HG02623 (cell line): ENCODE measurements around the gene ZNF519.
"Not testable (repeated sequence)": the region's sequence is repeated elsewhere in the genome, so short reads cannot be mapped to it uniquely, and the experiment has no call there.

Source experiments
- ATAC-seq: cut with Tn5 transposase; IDR thresholded peaks from one replicate; pipeline ENCODE4 v1.9.1; 2021; ENCODE audit warnings: moderate library complexity; ENCODE audit not compliant: unreplicated experiment

Gene ZNF519

DNA sequence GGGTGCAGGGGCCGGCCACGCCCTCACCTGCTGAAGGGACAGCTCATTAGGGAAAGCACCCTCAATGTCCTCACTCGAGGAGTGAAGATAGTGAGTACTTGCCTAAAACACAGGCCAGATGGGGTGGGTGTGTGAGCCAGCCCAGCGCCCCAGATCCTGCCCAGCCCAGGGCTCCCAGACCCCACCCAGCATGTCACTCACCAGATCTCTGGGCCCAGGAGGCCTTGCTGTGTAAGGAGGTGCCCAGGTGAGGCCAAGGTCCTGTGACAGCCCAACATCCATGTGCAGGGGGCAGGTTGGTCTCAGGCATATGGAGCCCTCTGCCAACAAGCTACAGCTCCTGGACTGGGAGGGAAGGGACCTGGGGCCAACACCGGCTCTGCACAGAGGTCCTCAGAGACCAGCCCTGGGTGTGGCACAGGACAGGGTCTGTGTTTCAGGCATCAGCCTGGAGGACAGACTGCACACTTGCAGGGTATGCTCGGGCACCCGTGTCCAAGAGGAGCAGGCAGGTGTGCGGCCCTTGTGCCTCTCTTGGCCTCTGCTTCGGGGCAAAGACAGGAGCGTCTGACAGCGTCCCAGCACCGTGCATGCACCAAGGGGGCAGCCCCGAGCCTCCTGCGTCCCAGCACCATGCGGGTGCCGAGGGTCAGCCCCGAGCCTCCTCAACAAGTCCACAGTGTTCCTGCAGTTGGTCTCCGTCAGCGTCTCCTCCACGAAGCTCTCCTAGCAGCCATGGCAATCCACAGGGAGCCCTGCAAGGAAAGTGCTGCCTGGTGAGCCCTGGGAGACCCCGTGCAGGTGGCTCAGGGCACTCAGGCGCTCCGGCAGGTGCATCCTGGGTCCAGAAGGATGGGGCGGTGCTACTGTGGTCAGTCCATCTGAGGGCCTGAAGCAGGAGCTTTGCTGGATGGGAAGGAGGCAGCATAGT is 16.0 kb upstream of the ZNF519 start:
- not testable (repeated sequence) for ATAC-seq

DNA sequence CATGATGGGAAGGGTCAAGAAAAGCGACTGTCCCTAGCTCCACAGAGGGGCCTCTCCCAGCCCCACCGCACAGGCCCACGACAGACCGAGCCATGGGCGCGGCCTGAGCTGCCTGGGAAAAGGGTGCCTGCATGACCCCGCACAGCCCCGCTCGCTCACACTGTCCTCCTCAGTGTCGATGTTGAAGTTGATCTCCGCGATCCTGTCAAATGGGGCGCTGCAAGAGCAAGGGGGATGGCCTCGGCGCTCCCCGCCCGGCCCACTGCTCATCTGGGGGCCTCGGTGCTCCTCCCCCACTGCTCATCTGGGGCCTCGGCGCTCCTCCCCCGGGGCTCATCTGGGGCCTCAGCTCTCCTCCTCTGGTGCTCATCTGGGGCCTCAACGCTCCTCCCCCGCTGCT is 14.5 kb upstream of the ZNF519 start:
- not testable (repeated sequence) for ATAC-seq

DNA sequence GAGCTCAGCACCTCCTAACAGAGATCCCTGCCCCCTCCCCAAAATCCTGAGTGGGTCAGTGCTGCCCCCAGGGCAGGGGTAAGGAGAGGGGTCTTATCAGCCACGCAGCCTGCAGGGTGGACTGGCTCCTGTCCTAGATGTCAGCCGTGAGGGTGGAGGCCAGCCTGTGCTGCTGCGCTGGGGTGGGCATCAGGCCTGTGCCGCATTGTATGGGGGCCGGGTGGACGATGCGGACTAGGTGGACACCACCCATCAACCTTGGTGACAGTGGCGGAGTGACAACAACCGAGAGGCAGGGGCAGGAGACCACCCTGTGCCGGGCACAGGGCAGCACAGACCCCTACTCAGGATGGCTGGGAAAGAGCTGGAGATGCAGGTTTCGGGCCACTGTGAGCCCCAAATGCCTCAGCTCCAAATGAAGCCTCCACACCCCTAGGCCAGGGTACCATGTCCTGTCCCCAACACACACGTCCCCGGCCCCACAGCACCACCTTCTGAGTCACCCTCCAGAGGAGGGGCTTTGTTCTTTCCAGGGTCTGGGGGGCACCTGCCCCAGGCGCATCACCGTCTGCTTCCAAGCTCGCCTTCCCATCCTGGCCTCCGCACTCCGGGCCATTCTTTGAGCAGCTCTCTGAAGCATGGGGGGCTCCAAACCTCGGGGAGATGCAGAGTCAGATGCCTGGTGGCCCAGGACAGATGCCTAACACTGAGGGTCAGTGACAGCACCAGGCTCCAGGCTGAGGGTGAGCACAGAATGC is 13.5 kb upstream of the ZNF519 start:
- not testable (repeated sequence) for ATAC-seq

DNA sequence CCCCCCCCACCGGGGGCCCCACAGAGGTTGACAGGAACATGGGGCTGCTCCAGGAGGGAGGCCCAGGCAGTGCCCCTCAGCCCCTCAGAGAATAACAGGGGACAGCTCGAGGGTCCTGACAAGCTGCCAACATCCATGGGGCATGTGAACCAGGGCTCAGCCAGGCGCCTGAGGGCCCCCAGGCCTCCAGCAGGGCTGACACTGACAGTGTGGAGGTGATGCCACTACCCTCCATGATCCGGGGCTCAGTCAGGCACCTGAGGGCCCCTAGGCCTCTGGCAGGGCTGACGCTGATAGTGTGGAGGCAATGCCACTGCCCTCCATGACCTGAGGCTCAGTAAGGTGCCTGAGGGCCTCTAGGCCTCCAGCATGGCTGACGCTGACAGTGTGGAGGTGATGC is 12.8 kb upstream of the ZNF519 start:
- ATAC-seq = not testable (repeated sequence)

DNA sequence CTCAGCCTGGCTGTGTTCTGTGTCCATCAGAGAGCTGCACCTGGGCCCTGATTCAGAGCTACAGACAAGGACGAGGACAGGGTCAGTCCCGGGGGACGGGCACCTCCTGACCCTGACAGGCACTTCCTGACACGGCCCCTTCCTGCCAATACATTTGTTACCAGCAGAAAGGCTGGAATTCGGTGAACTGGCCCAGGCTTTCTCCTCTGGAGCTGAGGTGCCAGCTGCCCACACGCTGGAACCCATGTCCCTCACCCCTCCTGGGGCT is 12.3 kb upstream of the ZNF519 start:
- ATAC-seq = no peak

DNA sequence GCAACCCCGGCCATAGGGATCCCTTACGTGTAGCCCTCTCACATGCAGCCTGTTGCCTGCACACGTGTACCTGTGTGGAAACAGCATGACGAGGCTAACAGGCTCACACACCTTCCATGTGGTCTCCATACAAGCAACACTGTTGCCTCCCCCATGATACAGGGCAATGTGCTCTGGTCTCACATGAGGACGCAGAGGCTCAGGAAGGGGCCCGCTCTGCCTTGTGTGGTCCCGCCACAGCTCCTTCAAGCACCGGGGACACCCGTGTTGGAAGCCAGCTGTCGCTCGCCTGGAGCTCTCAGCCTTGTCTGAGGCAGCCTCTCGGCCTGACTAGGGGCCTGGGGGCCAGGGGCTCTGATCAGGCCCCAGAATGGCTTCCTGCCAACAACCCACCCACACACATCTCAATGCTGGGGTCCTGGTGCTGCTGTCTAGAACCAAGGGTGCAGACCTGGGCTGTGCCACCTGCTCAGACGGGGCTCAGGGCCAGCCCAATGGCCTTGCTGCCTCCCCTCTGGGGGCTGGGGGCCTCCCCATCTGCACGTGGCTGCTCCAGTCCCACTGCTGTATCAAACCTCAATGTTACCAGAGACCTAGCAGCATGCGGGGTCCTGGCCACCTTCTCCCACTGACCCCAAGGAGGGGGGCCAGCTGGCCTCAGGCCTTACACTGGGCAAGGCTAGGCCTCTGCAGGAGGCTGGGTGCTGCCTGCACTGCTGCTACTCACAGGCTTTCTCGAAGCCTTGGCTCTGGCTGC is 11.8 kb upstream of the ZNF519 start:
- not testable (repeated sequence) for ATAC-seq

DNA sequence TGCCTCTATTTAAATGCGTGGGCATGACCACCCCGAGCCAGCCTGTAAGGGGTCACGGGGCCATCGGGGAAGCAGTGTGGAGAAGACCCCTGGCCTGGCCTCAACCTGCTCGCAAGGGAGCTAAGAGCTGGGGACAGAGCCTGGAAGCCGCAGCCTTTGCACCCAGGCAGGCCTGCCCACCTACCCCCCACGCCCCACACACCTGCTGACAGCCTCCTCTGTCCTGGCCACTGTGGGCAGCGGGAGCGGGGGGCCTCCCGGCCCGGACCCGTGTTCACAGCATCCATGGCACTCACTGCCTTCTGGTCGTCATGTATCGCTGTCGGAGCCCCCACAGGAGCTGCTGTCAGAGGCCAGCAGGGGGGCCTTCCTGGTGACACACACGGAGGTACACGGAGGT is 11.2 kb upstream of the ZNF519 start:
- not testable (repeated sequence) for ATAC-seq

DNA sequence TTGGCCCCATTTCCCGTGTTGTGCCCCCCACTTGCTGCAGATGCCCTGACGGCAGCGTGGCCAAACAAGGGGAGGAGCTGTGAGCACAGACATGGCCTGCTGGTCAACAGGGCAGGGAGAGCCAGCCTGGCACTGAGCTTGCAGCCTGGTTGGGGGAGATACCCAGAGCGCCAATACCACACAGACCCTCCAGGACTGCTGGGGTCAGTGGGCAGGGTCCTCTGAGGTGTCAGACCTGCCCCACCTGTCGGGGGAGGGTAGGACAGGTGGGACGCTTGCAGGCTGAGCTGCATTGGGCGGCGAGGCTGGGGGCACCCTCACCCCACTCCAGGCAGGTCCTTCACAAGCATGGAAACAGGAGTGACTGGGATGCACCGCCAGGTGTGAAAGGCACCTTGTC is 9.9 kb upstream of the ZNF519 start:
- ATAC-seq = not testable (repeated sequence)

DNA sequence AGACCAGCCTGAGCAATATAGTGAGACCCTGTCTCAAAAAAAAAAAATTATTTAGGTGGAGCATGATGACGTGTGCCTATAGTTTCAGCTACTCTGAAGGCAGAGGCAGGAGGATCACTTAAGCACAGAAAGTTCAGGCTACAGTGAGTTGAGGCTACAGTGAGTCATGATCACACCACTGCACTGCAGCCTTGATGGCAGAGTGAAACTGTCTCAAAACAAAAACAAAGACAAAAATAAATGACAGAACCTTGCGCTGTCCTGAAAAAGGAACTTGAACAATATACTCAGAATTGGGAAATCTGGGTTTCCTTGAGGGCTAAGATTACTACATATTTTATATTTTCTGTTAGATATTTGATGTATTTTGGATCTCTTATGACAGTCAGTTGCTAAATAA is 7.3 kb upstream of the ZNF519 start:
- ATAC-seq = not testable (repeated sequence)

DNA sequence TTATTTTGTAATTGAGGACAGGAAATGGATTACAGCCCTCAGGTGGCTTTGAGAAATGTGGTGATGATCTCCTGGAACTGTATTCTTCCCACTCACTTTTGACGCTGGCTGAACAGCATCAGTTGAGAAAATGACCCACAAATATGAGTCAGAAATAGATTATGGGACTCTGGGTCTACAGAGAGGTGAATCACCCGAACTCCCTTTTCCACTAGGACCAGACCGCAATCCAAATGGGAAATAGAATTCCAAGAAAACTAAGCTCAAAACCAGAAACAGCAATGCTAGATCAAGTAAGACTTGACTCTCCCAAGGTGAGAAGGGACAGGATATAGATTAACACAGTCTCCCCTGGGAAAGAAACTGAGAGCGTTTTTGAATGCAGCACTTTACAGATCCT is 5.7 kb upstream of the ZNF519 start:
- ATAC-seq = not testable (repeated sequence)

DNA sequence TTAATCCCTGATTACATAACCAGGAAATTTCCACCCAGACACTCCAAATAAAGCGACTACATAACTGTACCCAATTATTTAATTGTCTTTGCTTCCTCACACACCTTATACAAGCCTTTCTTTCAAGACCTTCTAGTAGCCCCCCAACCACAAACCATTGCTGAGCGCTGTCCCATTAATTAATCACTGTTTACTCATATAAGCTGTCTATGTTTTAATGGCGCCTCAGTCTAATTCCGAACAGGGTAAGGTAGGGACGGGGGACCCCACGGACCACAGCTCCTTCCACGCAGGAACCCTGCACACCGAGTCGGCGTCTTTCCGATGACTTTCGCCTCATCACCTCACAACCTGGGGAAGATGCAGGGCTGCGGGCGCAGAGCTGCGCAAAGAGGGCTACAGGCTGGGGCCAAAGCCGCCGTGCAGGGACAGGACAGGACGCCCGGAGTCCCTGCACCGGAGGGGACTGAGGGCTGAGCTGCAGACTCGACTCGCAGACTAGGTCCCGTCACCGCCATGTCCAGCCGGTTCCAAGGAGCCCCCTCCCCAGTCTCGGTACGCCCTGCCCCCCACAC is 452 bp downstream of the ZNF519 start:
- peak; percentile 8 for ATAC-seq

DNA sequence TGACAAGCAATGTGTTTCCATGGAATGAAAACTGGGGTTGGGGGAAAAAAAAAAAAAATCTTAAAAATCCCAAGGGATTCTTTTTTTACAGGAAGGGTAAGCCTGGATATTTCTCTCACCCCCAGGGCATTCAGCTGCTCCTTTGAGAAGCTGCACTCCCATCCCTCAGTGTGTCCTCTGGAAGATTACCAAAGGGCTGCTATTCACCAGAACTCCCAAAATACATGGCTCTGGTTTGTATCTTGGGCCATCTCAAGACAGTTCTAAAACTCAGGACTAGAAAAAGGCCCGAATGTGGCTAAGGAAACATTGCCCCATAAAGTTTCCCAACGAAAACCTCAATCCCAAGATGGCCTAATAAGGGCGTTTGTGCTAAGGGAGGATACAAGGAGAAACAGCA is 1.4 kb downstream of the ZNF519 start:
- ATAC-seq = not testable (repeated sequence)

DNA sequence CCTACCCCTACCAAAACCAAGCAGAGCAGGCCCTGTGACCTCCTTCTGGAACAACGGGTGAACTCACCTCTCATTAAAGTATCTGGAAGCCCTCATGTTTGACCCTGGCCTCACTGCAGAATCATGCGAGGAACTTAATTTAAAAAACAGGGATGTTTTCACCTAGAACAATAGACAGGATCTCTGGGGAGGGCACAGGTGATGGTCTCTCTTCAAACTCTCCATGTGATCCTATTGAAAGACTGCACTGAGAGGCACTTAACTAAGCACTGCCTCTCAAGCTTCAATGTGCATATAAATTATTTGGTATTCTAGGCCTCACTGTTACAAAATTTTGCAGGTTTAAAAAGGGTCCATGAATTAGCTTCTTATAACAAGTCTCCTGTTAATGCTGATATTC is 7.5 kb downstream of the ZNF519 start:
- no peak for ATAC-seq

DNA sequence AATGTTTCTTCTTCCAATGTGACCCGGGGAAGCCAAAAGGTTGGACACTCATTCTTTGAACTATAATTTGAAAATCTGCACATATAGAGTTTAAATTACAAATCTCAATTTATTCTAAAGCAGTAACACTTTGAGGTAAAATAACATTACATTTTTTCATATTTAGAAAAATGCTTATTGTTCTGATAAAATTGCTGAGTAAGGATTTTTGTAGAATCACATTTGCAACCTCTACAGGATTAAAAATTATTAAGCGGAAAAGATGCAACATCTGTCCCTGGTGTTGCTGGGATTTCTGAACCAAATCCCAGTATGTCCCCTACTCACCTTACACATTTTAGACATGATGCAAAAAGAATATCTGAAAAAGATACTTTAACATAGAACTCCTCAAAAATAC is 10.1 kb downstream of the ZNF519 start:
- no peak for ATAC-seq

DNA sequence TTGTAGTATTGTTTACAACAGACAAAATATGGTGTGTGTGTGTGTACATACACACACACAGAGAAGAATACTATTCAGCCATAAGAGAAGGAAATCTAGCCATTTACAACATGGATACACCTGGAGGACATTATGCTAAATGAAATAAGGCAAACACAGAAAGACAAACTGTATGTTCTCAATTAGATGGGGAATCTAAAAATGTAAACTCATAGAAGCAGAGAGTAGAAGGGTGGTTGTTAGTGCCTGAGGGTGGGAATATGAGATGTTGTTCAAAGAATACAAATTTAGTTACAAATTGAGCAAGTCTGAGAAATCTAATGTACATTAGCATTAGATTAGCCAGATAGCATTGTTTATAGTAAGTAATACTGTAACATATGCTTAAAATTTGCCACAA is 11.3 kb downstream of the ZNF519 start:
- no peak for ATAC-seq

DNA sequence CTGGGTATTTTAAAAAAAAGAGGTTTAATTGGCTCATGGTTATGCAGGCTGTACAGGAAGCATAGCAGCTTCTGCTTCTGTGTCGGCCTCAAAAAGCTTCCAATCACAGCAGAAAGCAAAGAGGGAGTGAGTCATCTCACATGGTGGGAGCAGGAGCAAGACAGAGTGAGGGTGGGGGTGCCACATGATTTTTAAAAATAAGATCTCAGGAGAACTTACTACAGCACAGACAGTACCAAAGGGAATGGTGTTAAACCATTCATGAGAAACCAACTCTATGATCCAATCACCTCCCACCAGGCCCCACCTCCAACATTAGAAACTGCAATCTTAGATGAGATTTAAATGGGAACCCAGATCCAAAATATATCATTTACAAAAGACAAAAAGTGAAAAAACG is 14.6 kb downstream of the ZNF519 start:
- ATAC-seq = no peak

DNA sequence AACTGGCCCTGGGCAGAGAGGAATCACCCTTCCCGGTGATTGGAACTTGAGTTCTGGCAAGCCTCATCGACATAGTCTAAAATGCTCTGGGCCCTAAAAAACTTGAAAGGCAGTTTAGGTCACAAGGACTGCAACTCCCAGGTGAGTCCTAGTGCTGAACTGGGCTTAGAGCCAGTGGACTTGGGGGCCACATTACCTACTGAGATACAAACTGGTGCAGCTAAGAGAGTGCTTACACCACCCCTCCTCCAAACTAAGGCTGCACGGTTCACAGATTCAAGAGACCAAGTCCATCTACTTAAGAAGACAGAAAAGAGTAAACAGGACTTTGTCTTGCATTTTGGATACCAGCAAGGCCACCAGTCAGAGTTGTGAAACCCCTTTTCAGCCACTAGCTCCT is 25.3 kb downstream of the ZNF519 start:
- no peak for ATAC-seq

DNA sequence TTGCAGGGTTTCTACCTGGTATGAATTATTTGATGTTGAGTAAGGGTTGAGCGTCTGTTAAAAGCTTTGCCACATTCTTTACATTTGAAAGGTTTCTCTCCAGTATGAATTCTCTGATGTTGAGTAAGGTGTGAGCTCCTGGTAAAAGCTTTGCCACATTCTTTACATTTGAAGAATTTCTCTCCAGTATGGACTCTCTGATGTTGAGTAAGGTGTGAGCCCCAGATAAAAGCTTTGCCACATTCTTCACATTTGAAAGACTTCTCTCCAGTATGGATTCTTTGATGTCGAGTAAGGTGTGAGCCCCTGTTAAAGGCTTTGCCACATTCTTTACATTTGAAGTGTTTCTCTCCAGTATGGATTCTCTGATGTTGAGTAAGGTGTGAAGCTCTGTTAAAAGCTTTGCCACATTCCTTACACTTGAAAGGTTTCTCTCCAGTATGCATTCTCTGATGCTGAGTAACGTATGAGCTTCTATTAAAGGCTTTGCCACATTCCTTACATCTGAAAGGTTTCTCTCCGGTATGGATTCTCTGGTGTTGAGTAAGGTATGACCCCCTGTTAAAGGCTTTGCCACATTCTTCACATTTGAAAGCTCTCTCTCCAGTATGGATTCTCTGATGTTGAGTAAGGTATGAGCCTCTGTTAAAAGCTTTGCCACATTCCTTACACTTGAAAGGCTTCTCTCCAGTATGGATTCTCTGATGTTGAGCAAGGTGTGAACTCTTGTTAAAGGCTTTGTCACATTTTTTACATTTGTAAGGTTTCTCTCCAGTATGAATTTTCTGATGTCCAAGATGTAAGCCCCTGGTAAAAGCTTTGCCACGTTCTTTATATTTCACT is 27.1 kb downstream of the ZNF519 start:
- ATAC-seq = no peak

DNA sequence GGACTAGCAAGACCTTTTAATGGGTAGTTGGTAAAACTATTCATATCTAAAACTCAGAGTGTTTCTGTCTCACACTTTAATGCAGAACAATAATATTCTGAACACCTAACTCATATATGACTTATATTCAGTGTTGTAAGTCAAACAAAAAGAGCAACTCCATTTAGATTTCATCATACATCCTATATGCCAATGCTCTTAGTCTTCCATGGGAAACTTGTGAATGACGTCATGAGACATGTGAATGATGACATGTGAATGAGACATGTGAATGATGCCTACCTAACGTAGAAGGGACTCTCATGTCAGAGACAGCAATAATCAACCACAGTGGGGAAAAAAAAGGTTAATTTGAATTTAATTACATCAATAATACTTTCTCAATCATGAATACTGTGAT is 28.0 kb downstream of the ZNF519 start:
- ATAC-seq = no peak

DNA sequence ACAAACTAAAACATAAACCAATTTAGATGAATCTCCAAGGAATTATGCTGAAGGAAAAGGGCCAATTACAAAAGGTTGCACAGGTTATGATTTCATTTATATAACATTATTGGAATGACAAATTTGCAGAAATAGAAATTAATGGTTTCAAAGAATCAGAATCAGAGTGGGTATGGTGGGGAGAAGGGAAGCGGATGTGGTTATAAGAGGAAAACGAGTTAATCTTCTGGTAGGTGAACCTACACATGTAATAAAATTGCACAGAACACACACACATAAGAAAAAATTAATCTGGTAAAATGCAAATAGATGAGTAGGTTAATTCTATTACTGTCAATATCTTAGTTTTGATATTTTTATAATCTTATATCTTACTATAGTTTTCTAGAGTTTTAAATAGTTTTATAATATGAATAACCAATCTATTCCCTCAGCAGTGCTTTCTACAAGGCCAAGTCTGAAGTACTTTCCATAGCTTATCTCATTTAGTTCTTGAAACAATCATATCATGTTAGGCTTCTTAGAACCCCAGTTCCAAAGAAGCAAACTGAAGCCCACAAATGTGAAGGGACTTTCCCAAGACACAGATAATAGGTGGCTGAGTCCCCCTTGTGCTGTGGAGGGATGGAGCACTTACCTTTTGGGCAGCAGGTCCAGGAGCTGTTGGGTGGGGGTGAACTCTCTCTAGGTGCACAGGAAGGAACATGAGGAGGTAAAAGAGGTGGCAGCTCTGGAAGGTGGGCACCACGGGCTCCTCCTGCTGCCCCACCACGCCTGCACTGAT is 31.5 kb downstream of the ZNF519 start:
- ATAC-seq = no peak
